ENCODE measurements around the gene RCOR2.

GRCh38 chr11:63937713-63938478 lies 20.9 kb upstream of the RCOR2 start:
- no peak for TF ChIP-seq POLR2A (IDR thresholded peaks at IDR 0.05; ENCODE audit: low read depth, low read length)
- no peak for TF ChIP-seq POLR2AphosphoS5 (IDR thresholded peaks at IDR 0.05; ENCODE audit: low read depth, low read length)
- TF ChIP-seq TAF1 (IDR thresholded peaks at IDR 0.05; ENCODE audit: low read depth, low read length): no peak

Measured in GM12891 (cell line).